AG08396 (cell line): ENCODE measurements around the gene BHLHE40.

Source experiments
- DNase-seq: peaks from one replicate; pipeline ENCODE4 v3.0.0; 2012; ENCODE audit warnings: low spot score, mixed read lengths

Gene BHLHE40

GRCh38 chr3:4979428-4980228 is at the start of gene BHLHE40:
Gene BHLHE40, plus strand, starts transcription at chr3:4979437. Its CDS starts 282 bp downstream, at chr3:4979719.
- DNase-seq: no peak

GRCh38 chr3:4930501-4930900 is 48.7 kb upstream of the BHLHE40 start:
- DNase-seq: no peak

- no peak for DNase-seq
Observed at GRCh38 chr3:4934050-4934449, 45.2 kb upstream of the BHLHE40 start.

GRCh38 chr3:4935347-4935746 is 43.9 kb upstream of the BHLHE40 start:
- DNase-seq: no peak

DNA sequence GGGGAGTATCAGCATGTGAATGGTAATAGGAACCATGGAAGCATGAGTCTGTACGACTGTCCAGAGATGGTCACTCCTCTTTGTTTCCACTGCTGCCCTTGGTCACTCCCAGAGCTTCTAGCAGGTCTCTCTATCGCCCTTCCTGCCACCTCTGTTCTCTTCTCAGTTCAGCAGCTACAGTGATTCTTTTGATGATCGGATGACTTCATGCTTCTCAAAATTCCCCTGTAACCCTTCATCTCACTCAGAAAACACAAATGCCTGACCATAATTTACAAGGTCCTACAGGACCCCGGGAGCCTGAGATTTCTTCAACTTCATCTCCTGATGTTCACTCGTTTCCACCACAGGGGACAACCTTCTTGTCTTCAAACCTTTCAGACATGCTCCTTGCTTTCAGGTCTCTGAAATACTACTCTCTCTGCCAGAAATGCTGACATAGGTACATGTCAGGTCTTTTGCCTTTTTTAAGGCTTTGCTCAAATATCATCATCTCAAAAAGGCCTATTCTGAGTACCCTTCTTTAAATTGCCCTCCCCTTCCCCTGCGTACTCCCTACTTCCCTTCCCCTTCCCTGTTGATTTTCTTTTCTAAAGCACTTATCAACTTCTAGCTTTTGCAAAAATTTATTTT is 42.1 kb upstream of the BHLHE40 start:
- no peak for DNase-seq

GRCh38 chr3:4938281-4938982 is 40.8 kb upstream of the BHLHE40 start:
- DNase-seq: no peak

GRCh38 chr3:4939276-4939675 is 40.0 kb upstream of the BHLHE40 start:
- DNase-seq: no peak

DNA sequence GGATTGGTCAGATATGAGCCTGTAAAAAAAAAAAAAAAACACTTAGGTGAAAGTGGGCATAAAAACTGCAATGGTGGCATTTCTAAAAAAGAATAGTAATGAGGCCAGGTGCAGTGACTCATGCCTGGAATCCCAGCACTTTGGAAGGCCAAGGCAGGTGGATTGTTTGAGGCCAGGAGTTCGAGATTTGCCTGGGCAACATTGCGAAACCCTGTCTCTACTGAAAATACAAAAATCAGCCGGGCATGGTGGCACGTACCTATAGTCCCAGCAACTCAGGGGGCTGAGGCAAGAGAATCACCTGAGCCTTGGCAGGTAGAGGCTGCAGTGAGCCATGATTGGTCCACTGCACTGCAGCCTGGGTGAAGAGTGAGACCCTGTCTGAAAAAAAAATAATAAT is 38.3 kb upstream of the BHLHE40 start:
- no peak for DNase-seq

GRCh38 chr3:4943549-4943948 is 35.7 kb upstream of the BHLHE40 start:
- DNase-seq: peak; percentile 8

GRCh38 chr3:4945324-4945723 is 33.9 kb upstream of the BHLHE40 start:
- DNase-seq: no peak

DNA sequence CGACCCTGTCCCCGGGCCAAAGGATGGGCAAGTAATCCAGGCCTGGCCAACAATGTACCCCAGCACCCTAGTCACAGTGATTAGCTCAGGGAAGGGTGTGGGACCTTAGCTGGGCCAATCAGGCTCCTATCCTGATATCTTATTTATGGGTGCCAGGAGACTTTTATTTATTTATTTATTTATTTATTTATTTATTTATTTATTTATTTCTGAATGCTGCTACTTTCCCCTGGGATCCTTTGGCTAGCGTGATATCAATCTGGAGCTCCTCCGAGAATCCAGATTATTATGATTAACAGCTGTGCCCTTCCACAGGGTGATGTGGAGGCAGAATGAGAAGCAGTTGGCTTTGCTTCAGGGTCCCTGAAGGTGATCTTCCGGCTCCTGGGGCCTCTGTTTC is 32.2 kb upstream of the BHLHE40 start:
- DNase-seq: no peak

DNA sequence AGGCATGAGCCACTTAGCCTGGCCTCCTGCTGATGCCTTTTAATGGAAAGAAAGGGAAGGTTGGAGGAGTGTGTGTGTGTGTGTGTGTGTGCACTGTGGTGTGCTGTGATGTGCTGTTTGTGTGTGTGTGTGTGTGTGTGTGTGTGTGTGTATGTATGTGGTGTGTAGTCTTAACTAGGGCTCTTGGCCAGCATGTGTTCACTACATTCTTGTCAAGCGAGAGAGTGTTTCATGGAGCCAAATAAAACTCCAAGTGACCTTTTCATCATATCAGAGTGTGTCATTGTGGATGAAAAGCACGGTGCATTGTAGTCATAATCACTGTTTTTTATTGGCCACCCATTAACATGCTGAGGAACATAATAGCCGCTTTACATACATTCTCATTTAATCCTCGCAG is 30.8 kb upstream of the BHLHE40 start:
- no peak for DNase-seq

- DNase-seq: no peak
Observed at GRCh38 chr3:4949004-4949403, 30.2 kb upstream of the BHLHE40 start.

DNA sequence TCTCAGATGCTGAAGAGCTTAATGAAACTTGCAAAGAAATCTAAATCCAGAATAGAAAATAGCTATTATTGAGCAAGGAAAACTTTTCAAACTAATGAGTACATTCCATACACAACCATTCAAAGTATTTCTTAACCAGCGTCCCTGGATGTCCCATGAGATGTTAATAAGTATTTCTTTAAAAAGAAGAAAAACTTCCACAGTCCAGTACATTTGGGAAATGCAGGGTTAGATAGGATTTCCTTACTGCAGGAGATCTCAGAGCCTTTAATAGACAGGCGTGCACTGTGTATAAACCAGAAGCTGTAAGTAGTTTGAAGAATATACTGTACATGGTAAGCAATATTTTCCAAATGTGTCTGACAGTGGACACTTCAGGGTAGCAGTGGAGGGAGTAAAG is 29.6 kb upstream of the BHLHE40 start:
- DNase-seq: no peak

DNA sequence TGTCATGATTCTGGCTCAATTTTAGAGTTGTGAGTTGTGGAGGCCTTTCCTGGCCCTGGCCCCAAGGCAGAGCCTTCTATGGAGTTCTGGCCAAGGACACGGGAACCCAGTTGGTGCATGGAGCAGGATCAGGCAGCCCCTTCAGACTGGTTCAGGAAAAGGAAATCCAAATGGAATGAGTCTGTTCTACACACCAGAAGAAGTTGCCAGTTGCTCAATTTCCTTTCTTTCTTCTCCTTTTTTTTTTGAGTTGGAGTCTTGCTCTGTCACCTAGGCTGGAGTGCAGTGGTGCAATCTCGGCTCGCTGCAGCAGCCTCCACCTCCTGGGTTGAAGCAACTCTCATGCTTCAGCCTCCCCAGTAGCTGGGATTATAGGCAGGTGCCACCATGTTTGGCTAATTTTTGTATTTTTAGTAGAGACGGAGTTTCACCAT is 28.9 kb upstream of the BHLHE40 start:
- DNase-seq: no peak

DNA sequence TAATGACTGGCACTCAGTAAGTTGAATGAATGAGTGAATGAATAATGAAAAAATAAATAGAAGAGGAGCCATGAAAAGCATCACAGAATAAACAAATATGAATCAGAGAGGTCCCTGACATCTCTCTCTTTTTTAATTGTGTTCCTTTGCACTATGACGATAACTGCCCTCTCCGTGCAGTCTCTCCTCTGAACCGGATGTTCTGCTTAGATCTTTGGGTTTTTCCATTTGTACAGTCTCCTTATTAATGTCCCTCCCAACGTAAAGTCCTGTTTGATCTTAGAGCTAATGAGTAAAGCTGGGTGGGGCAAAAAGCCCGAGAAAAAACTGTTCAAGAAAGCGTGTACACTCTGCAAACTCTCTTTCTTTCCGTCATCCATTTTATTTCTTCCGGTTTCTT is 28.3 kb upstream of the BHLHE40 start:
- DNase-seq: no peak

DNA sequence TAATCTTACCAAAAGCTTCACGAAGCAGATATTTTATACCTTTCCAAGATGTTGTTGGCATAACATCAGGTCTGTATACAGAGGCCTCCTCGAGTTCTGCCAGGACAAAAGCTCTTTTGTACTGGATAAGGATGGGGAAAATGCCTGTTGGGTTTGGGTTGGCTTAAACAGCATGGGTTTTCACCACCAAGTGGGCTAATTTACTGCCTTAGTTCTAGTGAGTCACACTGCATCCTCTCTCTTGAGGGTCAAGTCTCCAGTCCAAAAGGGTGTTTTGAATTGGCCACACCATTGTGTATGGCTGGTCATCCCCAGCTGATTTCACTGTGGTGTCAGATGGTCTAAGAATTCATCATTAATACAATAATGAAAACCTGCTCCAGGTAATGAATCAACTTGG is 26.1 kb upstream of the BHLHE40 start:
- no peak for DNase-seq

GRCh38 chr3:4954256-4955000 is 24.8 kb upstream of the BHLHE40 start:
- no peak for DNase-seq

- no peak for DNase-seq
Observed at GRCh38 chr3:4956099-4956498, 23.1 kb upstream of the BHLHE40 start.

DNA sequence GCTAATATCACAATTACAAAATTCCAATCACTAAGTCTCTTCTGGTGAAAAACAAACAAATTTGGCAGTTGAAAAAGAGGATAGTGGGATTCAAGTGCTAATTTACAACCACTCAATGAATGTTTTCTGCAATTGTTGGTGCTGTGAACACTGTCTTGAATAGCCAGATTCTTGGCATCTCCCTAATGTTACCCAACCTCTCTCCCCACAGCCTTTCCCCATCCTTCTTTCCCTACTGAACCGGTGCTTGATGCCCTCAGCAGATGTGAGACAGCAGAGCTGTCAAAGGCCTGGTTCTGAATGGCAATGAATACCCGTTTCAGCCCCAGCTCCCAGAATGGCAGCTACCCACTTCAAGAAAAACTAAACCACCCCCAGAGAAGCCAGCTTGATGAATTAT is 22.5 kb upstream of the BHLHE40 start:
- DNase-seq: no peak

DNA sequence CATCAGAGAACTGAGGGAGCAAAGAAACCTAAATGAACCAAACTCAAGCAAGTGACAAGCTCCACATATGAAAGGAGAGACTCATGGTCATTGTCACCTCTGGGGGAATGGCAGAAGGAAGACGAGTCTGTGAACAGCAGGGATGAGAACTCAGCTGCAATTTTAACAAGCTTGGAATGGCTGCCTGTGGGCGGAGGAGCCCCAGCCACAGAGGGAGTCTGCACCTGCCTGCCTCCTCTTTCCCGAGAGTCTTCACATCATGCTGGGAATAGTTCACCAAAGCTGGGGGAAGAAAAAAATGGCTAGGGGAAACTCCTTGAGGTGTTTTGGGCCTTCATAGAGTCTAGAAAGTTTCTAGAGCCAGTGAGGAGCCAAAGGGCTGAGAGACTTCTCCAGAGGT is 21.3 kb upstream of the BHLHE40 start:
- DNase-seq: no peak

DNA sequence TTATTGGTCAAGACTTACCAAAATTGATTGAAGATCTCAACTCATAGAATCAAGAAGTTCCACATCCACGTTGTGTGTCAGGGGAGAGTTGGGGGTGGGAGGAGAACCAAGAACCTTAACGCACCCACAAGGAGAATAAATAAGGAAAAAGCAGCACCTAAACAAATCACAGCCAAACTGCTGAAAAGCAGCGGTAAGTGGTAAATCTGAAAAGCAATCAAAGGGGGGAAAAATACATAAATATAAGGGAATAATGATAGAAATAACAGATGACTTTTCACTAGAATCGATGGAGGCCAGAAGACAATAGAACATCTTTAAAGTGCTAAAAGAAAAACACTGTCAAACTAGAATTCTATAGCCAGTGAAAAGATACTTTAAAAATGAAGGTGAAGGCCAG is 20.1 kb upstream of the BHLHE40 start:
- no peak for DNase-seq
